Measurements from ENCODE around the gene CALCB.

DNA sequence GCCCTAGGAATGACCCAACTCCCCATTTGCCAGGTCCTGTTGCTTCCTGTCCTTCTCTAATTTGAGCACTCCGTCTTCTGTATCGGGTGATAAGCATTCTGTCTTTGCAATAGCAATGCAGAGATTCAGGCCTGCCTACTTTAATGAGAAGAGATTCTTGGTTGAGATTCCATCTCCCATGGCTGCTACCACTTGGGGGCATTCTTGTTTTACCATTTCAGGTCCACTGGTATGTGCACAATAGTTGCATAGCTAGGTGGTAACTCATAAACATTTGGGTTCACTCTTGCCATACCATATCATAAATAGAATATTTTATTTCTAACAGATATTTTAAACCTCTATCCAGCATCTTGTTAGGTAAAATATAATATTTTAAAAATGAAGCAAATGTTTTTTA is 34.4 kb upstream of the CALCB start:
- TF ChIP-seq POLR2AphosphoS5 (IDR thresholded peaks at IDR 0.05; ENCODE audit: low read depth, low read length) (no peak), TAF1 (IDR thresholded peaks at IDR 0.05; ENCODE audit: borderline replicate concordance, low read depth, low read length) (no peak)

All from GM12892 (cell line).